GM13976 (cell line): ENCODE results near the gene BABAM2.

Experiments used
- DNase-seq: peaks from one replicate; pipeline ENCODE4 v3.0.0; 2012; ENCODE audit warnings: low spot score
- CTCF ChIP-seq: IDR thresholded peaks from 2 replicates; pipeline ENCODE4 v1.5.1; 2012; ENCODE audit warnings: borderline replicate concordance, mild to moderate bottlenecking; ENCODE audit not compliant: insufficient read depth; ENCODE audit errors: extremely low read depth, missing control alignments, control extremely low read depth
- in situ Hi-C: fragments of 300-500 bp; cut with MboI; formaldehyde crosslinking; loops from one replicate; pipeline ENCODE4 v1.12.0; 2022; ENCODE audit warnings: low sequenced_read_pairs, mixed read lengths, inconsistent platforms; ENCODE audit not compliant: unreplicated experiment

BABAM2 gene

GRCh38 chr2:27958711-27959378, 68.3 kb downstream of the BABAM2 start:
- TF ChIP-seq CTCF: no peak
- no peak for DNase-seq
- in situ Hi-C loops: no loop called here

DNA sequence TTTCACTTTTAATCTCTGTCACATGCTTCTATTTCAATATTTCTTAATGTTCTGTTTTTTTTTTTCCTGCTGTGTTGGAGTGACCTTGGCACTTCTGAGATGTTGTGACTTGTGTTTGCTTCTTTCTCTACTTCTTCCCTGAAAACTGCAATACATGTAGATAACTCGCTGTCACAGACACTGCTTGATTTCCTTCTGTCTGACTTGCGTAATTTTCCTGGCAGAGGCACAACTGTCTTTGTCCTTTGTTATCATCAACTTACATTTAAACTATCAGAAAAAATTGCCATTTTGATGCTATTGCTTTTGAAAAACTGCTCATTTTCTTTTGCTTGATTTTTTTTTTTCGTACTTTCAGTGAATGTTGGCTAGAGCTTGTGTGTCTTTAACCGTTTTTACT, 69.0 kb downstream of the BABAM2 start:
- in situ Hi-C loops: no loop called here
- DNase-seq: no peak
- no peak for TF ChIP-seq CTCF

DNA sequence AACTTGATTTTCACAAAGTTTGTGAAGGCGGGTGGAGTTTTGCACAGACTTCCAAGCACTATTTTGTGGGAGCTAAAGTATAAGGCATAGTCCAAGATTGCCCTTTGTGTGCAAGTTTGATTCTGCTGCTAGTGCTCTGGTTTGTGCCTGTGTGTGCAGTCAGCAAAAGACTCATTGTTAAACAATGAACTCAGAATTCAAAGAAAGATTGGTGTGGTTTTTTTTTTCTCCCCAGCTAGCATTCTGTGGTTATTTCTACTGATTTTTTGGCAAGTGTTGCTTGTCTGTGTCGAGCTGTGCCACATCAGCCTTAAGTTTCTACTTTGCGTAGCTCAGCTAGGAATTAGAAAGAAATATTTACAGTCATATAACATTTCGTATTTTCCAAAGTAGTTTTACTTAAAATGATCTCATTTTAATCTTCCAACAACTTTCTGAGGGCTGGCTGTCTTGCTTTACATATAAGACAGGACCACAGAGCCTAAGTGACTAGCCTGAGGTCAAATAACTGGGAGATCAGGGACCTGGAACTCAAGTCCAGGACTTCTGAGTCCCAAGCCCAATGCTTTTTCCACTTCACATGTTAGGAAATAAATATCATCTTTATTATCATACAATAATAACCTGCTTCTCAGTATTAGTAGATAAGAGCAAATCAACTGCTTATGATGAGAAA, 69.8 kb downstream of the BABAM2 start:
- no peak for DNase-seq

DNA sequence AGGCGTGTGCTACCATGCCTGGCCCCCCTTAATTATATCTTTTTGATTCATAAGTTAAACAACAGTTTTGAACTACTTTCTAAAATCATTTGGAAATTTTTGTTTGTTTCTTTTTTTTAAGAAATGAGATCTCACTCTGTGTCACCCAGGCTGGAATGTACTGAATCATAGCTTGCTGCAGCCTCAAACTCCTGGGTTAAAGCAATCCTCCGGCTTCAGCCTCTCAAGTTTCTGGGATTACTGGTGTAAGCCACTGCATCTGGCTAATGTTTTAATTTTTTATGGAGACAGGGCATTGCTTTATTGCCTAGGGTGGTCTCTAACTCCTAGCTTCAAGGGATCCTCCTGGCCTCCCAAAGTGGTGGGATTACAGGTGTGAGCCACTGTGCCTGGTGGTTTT, 71.5 kb downstream of the BABAM2 start:
- no peak for TF ChIP-seq CTCF
- in situ Hi-C loops: no loop called here
- no peak for DNase-seq

More for the DNA sequence above, 69.8 kb downstream of the BABAM2 start:
- TF ChIP-seq CTCF: no peak
- in situ Hi-C loops: no loop called here

- in situ Hi-C loops: no loop called here
- TF ChIP-seq CTCF: no peak
Observed at GRCh38 chr2:27963472-27963871, 72.9 kb downstream of the BABAM2 start.

GRCh38 chr2:27964067-27964466, 73.5 kb downstream of the BABAM2 start:
- in situ Hi-C loops: no loop called here
- DNase-seq: no peak
- TF ChIP-seq CTCF: no peak

More at GRCh38 chr2:27963472-27963871, 72.9 kb downstream of the BABAM2 start:
- DNase-seq: no peak
